Measurements from ENCODE around the gene DPP6.

DNA sequence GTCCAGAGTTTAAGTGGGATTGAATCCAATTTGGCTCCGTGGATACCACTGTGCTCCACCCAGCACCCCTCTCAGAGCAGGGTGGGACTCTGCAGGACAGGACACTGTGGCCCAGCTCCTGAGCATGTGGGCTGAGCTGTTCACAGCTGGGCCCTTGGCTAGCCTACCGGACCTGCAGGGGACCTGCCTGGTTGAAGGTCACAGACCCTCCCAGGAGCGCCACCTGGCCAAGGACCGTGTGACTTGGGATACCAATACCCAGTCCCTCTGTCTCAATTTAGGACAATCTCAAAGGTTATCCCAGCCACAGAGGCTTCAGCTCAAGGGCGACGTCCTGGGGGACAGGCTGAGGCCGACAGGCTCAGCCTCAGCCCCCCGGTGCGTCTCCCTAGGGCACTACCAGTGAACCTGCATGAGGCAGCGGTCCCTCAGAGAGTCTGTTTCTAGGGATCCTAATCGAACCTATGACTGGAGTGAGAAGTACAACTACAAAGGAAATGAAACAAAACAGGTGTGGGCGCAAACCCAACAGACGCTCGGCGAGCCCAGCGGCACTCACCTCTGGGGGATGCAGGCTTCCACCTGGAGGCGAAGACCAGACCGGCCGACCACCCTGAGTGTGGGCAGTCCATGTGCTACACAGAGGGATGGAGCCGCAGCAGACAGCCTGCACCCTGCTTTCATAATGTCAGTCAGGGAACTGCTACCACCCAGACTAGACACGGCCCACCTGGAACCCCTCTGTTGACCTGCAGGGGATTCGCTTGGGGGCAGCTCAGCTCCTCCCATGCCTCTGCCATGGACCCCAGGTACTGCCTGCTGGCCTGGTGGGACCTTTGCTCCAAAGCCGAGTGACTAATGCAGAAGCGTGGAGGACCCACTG, 847.0 kb downstream of the DPP6 start:
- TF ChIP-seq, protein P1, sequence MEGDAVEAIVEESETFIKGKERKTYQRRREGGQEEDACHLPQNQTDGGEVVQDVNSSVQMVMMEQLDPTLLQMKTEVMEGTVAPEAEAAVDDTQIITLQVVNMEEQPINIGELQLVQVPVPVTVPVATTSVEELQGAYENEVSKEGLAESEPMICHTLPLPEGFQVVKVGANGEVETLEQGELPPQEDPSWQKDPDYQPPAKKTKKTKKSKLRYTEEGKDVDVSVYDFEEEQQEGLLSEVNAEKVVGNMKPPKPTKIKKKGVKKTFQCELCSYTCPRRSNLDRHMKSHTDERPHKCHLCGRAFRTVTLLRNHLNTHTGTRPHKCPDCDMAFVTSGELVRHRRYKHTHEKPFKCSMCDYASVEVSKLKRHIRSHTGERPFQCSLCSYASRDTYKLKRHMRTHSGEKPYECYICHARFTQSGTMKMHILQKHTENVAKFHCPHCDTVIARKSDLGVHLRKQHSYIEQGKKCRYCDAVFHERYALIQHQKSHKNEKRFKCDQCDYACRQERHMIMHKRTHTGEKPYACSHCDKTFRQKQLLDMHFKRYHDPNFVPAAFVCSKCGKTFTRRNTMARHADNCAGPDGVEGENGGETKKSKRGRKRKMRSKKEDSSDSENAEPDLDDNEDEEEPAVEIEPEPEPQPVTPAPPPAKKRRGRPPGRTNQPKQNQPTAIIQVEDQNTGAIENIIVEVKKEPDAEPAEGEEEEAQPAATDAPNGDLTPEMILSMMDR (IDR thresholded peaks at IDR 0.05; ENCODE audit: poor library complexity) = no peak
- no peak for TF ChIP-seq EZH2 (IDR thresholded peaks at IDR 0.05; ENCODE audit: borderline replicate concordance)
